Cardiac muscle cell (in vitro differentiated cells and primary cell): ENCODE measurements around the gene PPP1R10. TPM values are rescaled to one million over a fixed set of nuclear protein-coding genes. Genes with fewer than 3 reads are reported as not detected.

ENCODE experiments used
- DNase-seq, 2 donors: peaks; one replicate each; pipeline versions ENCODE4 v3.0.0 to v3.0.0-alpha.2; 2010 to 2017; ENCODE audit warnings: low read depth in 1 of 2, low spot score in 1 of 2
- H3K27ac ChIP-seq: fragments of 200-600 bp; sonication (generic); 2 replicates; pipeline ENCODE4 v1.5.1; 2016
- H3K27me3 ChIP-seq: fragments of 200-600 bp; sonication (generic); 2 replicates; pipeline ENCODE4 v1.6.0; 2016; ENCODE audit warnings: control low read depth
- H3K36me3 ChIP-seq: fragments of 200-600 bp; sonication (generic); 2 replicates; pipeline ENCODE4 v1.5.1; 2016; ENCODE audit warnings: control low read depth
- H3K4me1 ChIP-seq: fragments of 200-600 bp; sonication (generic); 2 replicates; pipeline ENCODE4 v1.8.1; 2017; ENCODE audit warnings: low read depth, mild to moderate bottlenecking, mixed run types
- H3K4me3 ChIP-seq: fragments of 200-600 bp; sonication (generic); 2 replicates; pipeline ENCODE4 v1.5.1; 2016; ENCODE audit warnings: mild to moderate bottlenecking
- H3K9me3 ChIP-seq: fragments of 200-600 bp; sonication (generic); 2 replicates; pipeline ENCODE4 v1.5.1; 2017; ENCODE audit warnings: low read depth, mild to moderate bottlenecking, control low read depth
- CTCF ChIP-seq: IDR thresholded peaks from 2 replicates; pipeline ENCODE4 v1.5.1; 2012; ENCODE audit warnings: low read depth, mild to moderate bottlenecking, low read length
- polyA plus RNA-seq: library from polyadenylated mRNA; unstranded; fragments of >200 nt; fragmentation: Nextera tagmentation; extraction: Ambion mirVana; gene quantifications from 2 replicates; pipeline ENCODE4 v1.2.1, GENCODE V29; 2016
- total RNA-seq: library from RNA; depleted of rRNA; stranded (reverse); fragments of >200 nt; gene quantifications from 2 replicates; pipeline ENCODE4 v1.2.3, GENCODE V29; 2016

The PPP1R10 gene
- total and polyA plus RNA-seq, 2 experiments from 2014 or later = 42.4 to 65.6 TPM

GRCh38 chr6:30554404-30554803 is 62.6 kb downstream of the PPP1R10 start:
- Histone ChIP-seq H3K9me3 (no peaks in the 10 kb centered on the region), H3K27me3 (no peaks in the 10 kb centered on the region), H3K4me3 (no peak overlapping the region), H3K36me3 (peaks cover 35% of the 10 kb centered on the region), H3K27ac (no peak overlapping the region), H3K4me1 (peaks cover 13% of the 10 kb centered on the region)
- DNase-seq = no peak
- TF ChIP-seq CTCF = no peak

Other genes starting within 250 kb of the PPP1R10 start
- 30.0 and 39.2 TPM in 2 replicates for gene HLA-E, start 127.7 kb downstream of the PPP1R10 start, total RNA-seq
- 17.0 and 26.1 TPM in 2 replicates for gene HLA-E, start 127.7 kb downstream of the PPP1R10 start, polyA plus RNA-seq
- gene GNL1, start 60.8 kb downstream of the PPP1R10 start, total RNA-seq = 12.4 and 16.1 TPM in 2 replicates
- gene GNL1, start 60.8 kb downstream of the PPP1R10 start, polyA plus RNA-seq = 33.9 and 44.2 TPM in 2 replicates
- gene PRR3, start 59.9 kb downstream of the PPP1R10 start, total RNA-seq = 11.4 and 11.8 TPM in 2 replicates
- gene PRR3, start 59.9 kb downstream of the PPP1R10 start, polyA plus RNA-seq = 14.3 and 14.7 TPM in 2 replicates
- gene ABCF1, start 45.8 kb downstream of the PPP1R10 start, total RNA-seq = 54.4 and 61.9 TPM in 2 replicates
- gene ABCF1, start 45.8 kb downstream of the PPP1R10 start, polyA plus RNA-seq = 52.5 and 54.6 TPM in 2 replicates
- 54.4 and 58.2 TPM in 2 replicates for gene MRPS18B, start 597 bp upstream of the PPP1R10 start, total RNA-seq
- gene MRPS18B, start 597 bp upstream of the PPP1R10 start, polyA plus RNA-seq = 107 and 120 TPM in 2 replicates
- 11.2 and 18.3 TPM in 2 replicates for gene ATAT1, start 9.6 kb upstream of the PPP1R10 start, total RNA-seq
- 17.3 and 18.0 TPM in 2 replicates for gene ATAT1, start 9.6 kb upstream of the PPP1R10 start, polyA plus RNA-seq
- gene C6orf136, start 29.9 kb upstream of the PPP1R10 start, total RNA-seq = 27.5 and 28.5 TPM in 2 replicates
- gene C6orf136, start 29.9 kb upstream of the PPP1R10 start, polyA plus RNA-seq = 31.7 and 40.1 TPM in 2 replicates
- 36.7 and 38.1 TPM in 2 replicates for gene DHX16, start 55.8 kb upstream of the PPP1R10 start, total RNA-seq
- 27.8 and 36.2 TPM in 2 replicates for gene DHX16, start 55.8 kb upstream of the PPP1R10 start, polyA plus RNA-seq
- 25.7 and 43.5 TPM in 2 replicates for gene PPP1R18, start 69.4 kb upstream of the PPP1R10 start, total RNA-seq
- gene PPP1R18, start 69.4 kb upstream of the PPP1R10 start, polyA plus RNA-seq = 9.9 and 13.0 TPM in 2 replicates
- 13.7 and 17.2 TPM in 2 replicates for gene NRM, start 73.7 kb upstream of the PPP1R10 start, total RNA-seq
- 29.1 and 33.8 TPM in 2 replicates for gene NRM, start 73.7 kb upstream of the PPP1R10 start, polyA plus RNA-seq
- 14.3 and 21.9 TPM in 2 replicates for gene MDC1, start 100.0 kb upstream of the PPP1R10 start, total RNA-seq
- 30.0 and 44.1 TPM in 2 replicates for gene MDC1, start 100.0 kb upstream of the PPP1R10 start, polyA plus RNA-seq
- 827 and 939 TPM in 2 replicates for gene TUBB, start 103.1 kb upstream of the PPP1R10 start, total RNA-seq
- gene TUBB, start 103.1 kb upstream of the PPP1R10 start, polyA plus RNA-seq = 662 and 675 TPM in 2 replicates
- gene FLOT1, start 125.4 kb upstream of the PPP1R10 start, total RNA-seq = 208 and 222 TPM in 2 replicates
- 236 and 261 TPM in 2 replicates for gene FLOT1, start 125.4 kb upstream of the PPP1R10 start, polyA plus RNA-seq
- 28.0 and 45.8 TPM in 2 replicates for gene IER3, start 127.3 kb upstream of the PPP1R10 start, total RNA-seq
- 20.1 and 25.8 TPM in 2 replicates for gene IER3, start 127.3 kb upstream of the PPP1R10 start, polyA plus RNA-seq